GM12865 (cell line): Measurements from ENCODE around the gene TNP2.
A peak's percentile ranks its signal among the peaks of the same experiment; 100 is the strongest.
"Not testable (repeated sequence)": the region's sequence is repeated elsewhere in the genome, so short reads cannot be mapped to it uniquely, and the experiment has no call there.

ENCODE experiments used
- DNase-seq: peaks from one replicate; pipeline ENCODE4 v3.0.0; 2010; ENCODE audit warnings: low read depth
- H3K4me3 ChIP-seq: 2 replicates; pipeline ENCODE4 v1.5.1; 2011; ENCODE audit warnings: mild to moderate bottlenecking, low read depth, low read length, control low read depth
- CTCF ChIP-seq: IDR thresholded peaks from 2 replicates; pipeline ENCODE4 v1.5.1; 2011; ENCODE audit warnings: low read length, control low read depth, low read depth, inconsistent platforms; ENCODE audit not compliant: insufficient read depth; ENCODE audit errors: missing control alignments

Gene TNP2

DNA sequence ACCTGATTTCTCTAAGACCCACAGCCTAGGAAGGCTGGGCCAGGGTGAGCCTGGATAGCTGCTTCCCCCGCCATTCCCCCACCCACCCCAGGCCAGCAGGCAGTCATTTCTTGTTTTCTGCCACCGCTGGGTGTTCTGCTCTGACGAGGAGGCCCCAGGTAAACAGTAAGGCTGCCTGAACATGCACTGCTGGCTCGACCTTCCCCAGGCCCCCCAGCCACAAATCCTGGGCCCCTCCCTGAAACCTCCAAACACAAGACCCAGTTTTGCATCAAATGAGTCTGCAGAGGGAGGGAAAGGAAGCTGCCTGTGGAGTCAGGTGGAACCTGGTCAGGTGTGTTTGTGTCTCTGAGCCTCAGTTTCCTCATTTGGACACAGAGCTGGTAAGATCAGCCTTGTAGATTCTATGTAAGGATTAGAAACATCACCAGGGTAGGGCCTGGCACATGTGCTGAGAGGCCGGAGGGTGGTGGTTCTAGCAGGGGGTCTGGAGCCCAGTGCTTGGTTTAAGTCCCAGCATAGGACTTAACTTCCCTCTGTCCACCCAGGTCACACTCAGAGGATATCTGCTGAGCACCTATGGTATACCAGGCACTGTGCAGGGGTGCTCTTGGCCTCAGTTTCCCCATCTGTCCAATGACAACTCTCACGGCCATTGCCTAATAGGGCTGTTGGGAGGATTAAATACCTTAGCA, 30.9 kb upstream of the TNP2 start:
- DNase-seq = peak; percentile 21
- no peak for TF ChIP-seq CTCF
- H3K4me3 ChIP-seq = no peak overlapping the region

DNA sequence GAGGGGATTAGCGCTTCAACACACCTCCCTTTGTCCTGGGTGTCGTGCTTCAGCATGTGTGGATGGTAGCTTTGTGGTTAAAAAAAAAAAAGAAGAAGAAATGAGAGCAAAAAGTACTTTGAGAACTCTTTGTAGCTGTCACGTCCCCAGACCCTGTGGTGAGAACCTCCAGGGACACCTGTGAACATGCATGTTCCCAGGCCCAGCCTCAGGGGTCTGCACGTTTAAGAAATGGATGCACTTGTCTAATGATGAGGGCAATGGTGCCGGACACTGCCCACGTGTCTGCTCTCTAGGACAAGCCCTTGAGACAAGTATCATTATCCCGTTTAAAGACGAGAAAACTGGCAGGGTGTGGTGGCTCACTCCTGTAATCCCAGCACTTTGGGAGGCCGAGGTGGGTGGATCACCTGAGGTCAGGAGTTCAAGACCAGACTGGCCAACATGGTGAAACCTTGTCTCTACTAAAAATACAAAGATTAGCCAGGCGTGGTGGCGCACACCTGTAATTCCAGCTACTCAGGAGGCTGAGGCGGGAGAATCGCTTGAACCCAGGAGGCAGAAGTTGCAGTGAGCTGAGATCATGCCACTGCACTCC, 29.9 kb upstream of the TNP2 start:
- not testable (repeated sequence) for H3K4me3 ChIP-seq
- peak; percentile 77 for DNase-seq

- no peak for TF ChIP-seq CTCF
- peak; percentile 23 for DNase-seq
- H3K4me3 ChIP-seq = peak overlapping the region; percentile 37
Measured at GRCh38 chr16:11298143-11298900, 29.2 kb upstream of the TNP2 start.

GRCh38 chr16:11297492-11298142, 28.5 kb upstream of the TNP2 start:
- H3K4me3 ChIP-seq = peak overlapping the region; percentile 37
- DNase-seq = peak; percentile 93
- TF ChIP-seq CTCF = peak; percentile 3

DNA sequence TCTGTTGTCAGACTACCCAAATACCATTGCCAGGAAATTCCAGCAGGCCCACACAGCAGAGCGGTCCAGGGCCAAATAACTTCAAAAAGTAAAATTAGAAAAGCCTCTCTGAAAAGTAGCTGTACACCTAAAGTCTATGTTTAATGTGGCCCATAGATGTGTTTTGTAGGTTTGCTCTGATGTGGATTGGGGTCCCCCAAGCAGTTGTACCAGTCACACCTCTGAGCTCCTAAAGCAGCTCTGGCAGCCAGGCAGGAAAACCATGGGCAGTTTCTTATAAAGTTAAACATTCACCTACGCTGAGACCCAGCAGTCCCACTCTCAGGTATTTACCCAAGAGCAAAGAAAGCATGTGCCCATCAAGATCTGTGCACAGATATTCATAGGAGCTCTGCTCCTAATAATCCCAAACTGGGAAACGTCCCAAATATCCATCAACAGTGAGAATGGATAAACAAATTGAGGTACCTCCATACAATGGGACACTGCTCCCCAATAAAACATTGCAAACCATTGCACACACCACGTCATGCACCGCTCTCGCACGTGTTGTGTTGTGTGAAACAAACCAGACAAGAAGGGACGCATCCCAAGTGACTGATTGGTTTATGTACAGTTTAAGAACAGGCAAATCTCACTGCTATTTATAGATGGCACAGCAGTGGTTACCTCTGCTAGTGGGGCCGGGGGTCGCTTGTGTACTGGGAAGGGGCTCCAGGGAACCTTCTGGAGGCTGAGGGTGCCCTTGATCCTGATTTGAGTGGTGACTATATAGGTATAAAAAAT, 27.8 kb upstream of the TNP2 start:
- no peak for TF ChIP-seq CTCF
- peak; percentile 42 for DNase-seq
- peak overlapping the region; percentile 37; the same call in 1 of the 2 replicates for H3K4me3 ChIP-seq

GRCh38 chr16:11296351-11296705, 27.2 kb upstream of the TNP2 start:
- H3K4me3 ChIP-seq = no peak overlapping the region
- no peak for DNase-seq
- TF ChIP-seq CTCF = no peak

GRCh38 chr16:11295672-11296071, 26.5 kb upstream of the TNP2 start:
- no peak overlapping the region for H3K4me3 ChIP-seq
- no peak for DNase-seq
- TF ChIP-seq CTCF = no peak
